Stimulated activated CD4-positive, alpha-beta T cell treated with anti-CD3 and anti-CD28 coated beads, Interleukin-15, amount 100 ng/mL, for 48 hours (primary cell): ENCODE data around the gene CRLF3.
"Not testable (repeated sequence)": the region's sequence is repeated elsewhere in the genome, so short reads cannot be mapped to it uniquely, and the experiment has no call there.

Experiments used
- DNase-seq, 2 donors: peaks; one replicate each; pipeline ENCODE4 v3.0.0-alpha.2; 2020; ENCODE audit warnings: low read depth in 2 of 2

Gene CRLF3

GRCh38 chr17:30814860-30815259 is 9.6 kb downstream of the CRLF3 start:
- not testable (repeated sequence) for DNase-seq

- DNase-seq: not testable (repeated sequence)
Observed at GRCh38 chr17:30814236-30814635, 10.3 kb downstream of the CRLF3 start.

GRCh38 chr17:30812218-30813177 is 12.0 kb downstream of the CRLF3 start:
- no peak for DNase-seq

- no peak for DNase-seq
Observed at GRCh38 chr17:30809867-30810266, 14.6 kb downstream of the CRLF3 start.

- DNase-seq: no peak
Observed at GRCh38 chr17:30808785-30809286, 15.7 kb downstream of the CRLF3 start.

GRCh38 chr17:30807896-30808295 is 16.6 kb downstream of the CRLF3 start:
- DNase-seq: no peak

- DNase-seq: no peak
Observed at GRCh38 chr17:30805944-30806456, 18.5 kb downstream of the CRLF3 start.

GRCh38 chr17:30801671-30802070 is 22.8 kb downstream of the CRLF3 start:
- DNase-seq: no peak

- no peak for DNase-seq
Observed at GRCh38 chr17:30796016-30796415, 28.5 kb downstream of the CRLF3 start.

GRCh38 chr17:30794372-30794771 is 30.1 kb downstream of the CRLF3 start:
- DNase-seq: no peak

- DNase-seq: no peak
Observed at GRCh38 chr17:30793282-30793977, 31.1 kb downstream of the CRLF3 start.

GRCh38 chr17:30790279-30790678 is 34.2 kb downstream of the CRLF3 start:
- no peak for DNase-seq

- DNase-seq: no peak
Observed at GRCh38 chr17:30788918-30789317, 35.6 kb downstream of the CRLF3 start.

GRCh38 chr17:30782206-30782605 is 42.3 kb downstream of the CRLF3 start:
- DNase-seq: no peak

- DNase-seq: peak; percentile 18 to 23
Observed at GRCh38 chr17:30780343-30780742, 44.1 kb downstream of the CRLF3 start.

GRCh38 chr17:30768771-30769170 is 55.7 kb downstream of the CRLF3 start:
- DNase-seq: not testable (repeated sequence)

GRCh38 chr17:30767641-30768404 is 56.7 kb downstream of the CRLF3 start:
- not testable (repeated sequence) for DNase-seq

- no peak for DNase-seq
Observed at GRCh38 chr17:30761060-30761459, 63.4 kb downstream of the CRLF3 start.

GRCh38 chr17:30753291-30753690 is 71.2 kb downstream of the CRLF3 start:
- DNase-seq: not testable (repeated sequence)

GRCh38 chr17:30750982-30751381 is 73.5 kb downstream of the CRLF3 start:
- not testable (repeated sequence) for DNase-seq

GRCh38 chr17:30747621-30748020 is 76.9 kb downstream of the CRLF3 start:
- not testable (repeated sequence) for DNase-seq

- not testable (repeated sequence) for DNase-seq
Observed at GRCh38 chr17:30742669-30743068, 81.8 kb downstream of the CRLF3 start.
